K562 (cell line): ENCODE data around the gene NECTIN4. TPM values are rescaled to one million over a fixed set of nuclear protein-coding genes. Genes with fewer than 3 reads are reported as not detected.

Experiments used
- ATF1 ChIP-seq, 2 experiments: fragments of 450-650 bp in 1 of 2; IDR thresholded peaks; 2 replicates each; pipeline ENCODE4 v1.6.1; 2016; ENCODE audit warnings: missing compliant biosample characterization in 1 of 2, missing genetic modification characterization in 1 of 2
- E4F1 ChIP-seq: fragments of 250-450 bp; sonication (Bioruptor Pico); IDR thresholded peaks from 2 replicates; pipeline ENCODE4 v1.5.0; 2021; ENCODE audit warnings: mild to moderate bottlenecking, borderline replicate concordance
- FOSL1 ChIP-seq: fragments of 200-800 bp; sonication (Bioruptor generic); conservative IDR thresholded peaks from 2 replicates; pipeline ENCODE4 v1.6.1; 2016; ENCODE audit warnings: missing genetic modification characterization, missing compliant biosample characterization
- HCFC1 ChIP-seq: IDR thresholded peaks from 2 replicates; pipeline ENCODE4 v1.6.1; 2012; ENCODE audit warnings: low read depth, low read length, improper control_type of control experiment
- RUNX1 ChIP-seq: sonication (generic); IDR thresholded peaks from 2 replicates; pipeline ENCODE4 v1.6.1; 2016; ENCODE audit warnings: antibody characterized with exemption, low read depth
- ZNF766 ChIP-seq: fragments of 200-800 bp; sonication (Bioruptor generic); conservative IDR thresholded peaks from 2 replicates; pipeline ENCODE4 v1.6.1; 2016; ENCODE audit warnings: missing genetic modification characterization, missing compliant biosample characterization
- polyA plus RNA-seq, 8 experiments: library from polyadenylated mRNA; depleted of rRNA in 4 of 8; stranded (reverse) in 5 of 8; unstranded in 3 of 8; fragments of >200 nt; fragmentation: Nextera tagmentation in 2 of 8; fragmentation: Illumina TruSeq in 1 of 8; extraction: Ambion mirVana in 2 of 8; extraction: Trizol in 1 of 8; gene quantifications; 2 replicates each; pipeline versions ENCODE4 v1.2.1 to v1.2.3, GENCODE V29; 2011 to 2014; ENCODE audit warnings: inconsistent platforms in 1 of 8, missing spikeins in 1 of 8
- total RNA-seq, 7 experiments: library from RNA; depleted of rRNA in 6 of 7; stranded (reverse); fragments of >200 nt in 6 of 7; fragmentation: Illumina TruSeq in 2 of 7; extraction: Trizol in 2 of 7; gene quantifications; 2 replicates each; pipeline versions ENCODE4 v1.2.1 to v1.2.3, GENCODE V29; 2011 to 2021; ENCODE audit warnings: low replicate concordance in 1 of 7
- TF ChIP-seq, protein P1 (sequence below): sonication (generic); formaldehyde crosslinking; IDR thresholded peaks from 2 replicates; pipeline ENCODE4 v1.8.0; 2022; ENCODE audit warnings: mild to moderate bottlenecking, missing genetic modification reagents
- TF ChIP-seq, protein P2 (sequence below): fragments of 450-650 bp; IDR thresholded peaks from 2 replicates; pipeline ENCODE4 v1.6.1; 2016
- TF ChIP-seq, protein P3 (sequence below): sonication (generic); formaldehyde crosslinking; IDR thresholded peaks from 2 replicates; pipeline ENCODE4 v1.8.1; 2023; ENCODE audit warnings: missing genetic modification reagents, mild to moderate bottlenecking, borderline replicate concordance
- TF ChIP-seq, protein P4 (sequence below): fragments of 200-800 bp; sonication (Bioruptor generic); IDR thresholded peaks from 2 replicates; pipeline ENCODE4 v1.6.1; 2017; ENCODE audit warnings: missing genetic modification characterization, missing compliant biosample characterization

Gene NECTIN4
- total and polyA plus RNA-seq, 9 of the 15 experiments (the other 6 are each of a cell fraction or from before 2014, with no cell fraction given), result 0.01 to 0.09 TPM; not detected in 7

- TF ChIP-seq, protein P1, sequence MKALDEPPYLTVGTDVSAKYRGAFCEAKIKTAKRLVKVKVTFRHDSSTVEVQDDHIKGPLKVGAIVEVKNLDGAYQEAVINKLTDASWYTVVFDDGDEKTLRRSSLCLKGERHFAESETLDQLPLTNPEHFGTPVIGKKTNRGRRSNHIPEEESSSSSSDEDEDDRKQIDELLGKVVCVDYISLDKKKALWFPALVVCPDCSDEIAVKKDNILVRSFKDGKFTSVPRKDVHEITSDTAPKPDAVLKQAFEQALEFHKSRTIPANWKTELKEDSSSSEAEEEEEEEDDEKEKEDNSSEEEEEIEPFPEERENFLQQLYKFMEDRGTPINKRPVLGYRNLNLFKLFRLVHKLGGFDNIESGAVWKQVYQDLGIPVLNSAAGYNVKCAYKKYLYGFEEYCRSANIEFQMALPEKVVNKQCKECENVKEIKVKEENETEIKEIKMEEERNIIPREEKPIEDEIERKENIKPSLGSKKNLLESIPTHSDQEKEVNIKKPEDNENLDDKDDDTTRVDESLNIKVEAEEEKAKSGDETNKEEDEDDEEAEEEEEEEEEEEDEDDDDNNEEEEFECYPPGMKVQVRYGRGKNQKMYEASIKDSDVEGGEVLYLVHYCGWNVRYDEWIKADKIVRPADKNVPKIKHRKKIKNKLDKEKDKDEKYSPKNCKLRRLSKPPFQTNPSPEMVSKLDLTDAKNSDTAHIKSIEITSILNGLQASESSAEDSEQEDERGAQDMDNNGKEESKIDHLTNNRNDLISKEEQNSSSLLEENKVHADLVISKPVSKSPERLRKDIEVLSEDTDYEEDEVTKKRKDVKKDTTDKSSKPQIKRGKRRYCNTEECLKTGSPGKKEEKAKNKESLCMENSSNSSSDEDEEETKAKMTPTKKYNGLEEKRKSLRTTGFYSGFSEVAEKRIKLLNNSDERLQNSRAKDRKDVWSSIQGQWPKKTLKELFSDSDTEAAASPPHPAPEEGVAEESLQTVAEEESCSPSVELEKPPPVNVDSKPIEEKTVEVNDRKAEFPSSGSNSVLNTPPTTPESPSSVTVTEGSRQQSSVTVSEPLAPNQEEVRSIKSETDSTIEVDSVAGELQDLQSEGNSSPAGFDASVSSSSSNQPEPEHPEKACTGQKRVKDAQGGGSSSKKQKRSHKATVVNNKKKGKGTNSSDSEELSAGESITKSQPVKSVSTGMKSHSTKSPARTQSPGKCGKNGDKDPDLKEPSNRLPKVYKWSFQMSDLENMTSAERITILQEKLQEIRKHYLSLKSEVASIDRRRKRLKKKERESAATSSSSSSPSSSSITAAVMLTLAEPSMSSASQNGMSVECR, result no peak; the same call in none of the 2 replicates
- TF ChIP-seq E4F1 (CRISPR knock-in tag) (peak; percentile 68; the same call in 1 of the 2 replicates), HCFC1 (peak; percentile 96), ATF1 (CRISPR knock-in tag; IDR thresholded peaks at IDR 0.05) (no peak), ATF1 (tag; IDR thresholded peaks at IDR 0.05) (peak; percentile 79), FOSL1 (tag) (peak; percentile 91), RUNX1 (peak; percentile 90), ZNF766 (CRISPR knock-in tag) (peak; percentile 95)
- TF ChIP-seq, protein P2, sequence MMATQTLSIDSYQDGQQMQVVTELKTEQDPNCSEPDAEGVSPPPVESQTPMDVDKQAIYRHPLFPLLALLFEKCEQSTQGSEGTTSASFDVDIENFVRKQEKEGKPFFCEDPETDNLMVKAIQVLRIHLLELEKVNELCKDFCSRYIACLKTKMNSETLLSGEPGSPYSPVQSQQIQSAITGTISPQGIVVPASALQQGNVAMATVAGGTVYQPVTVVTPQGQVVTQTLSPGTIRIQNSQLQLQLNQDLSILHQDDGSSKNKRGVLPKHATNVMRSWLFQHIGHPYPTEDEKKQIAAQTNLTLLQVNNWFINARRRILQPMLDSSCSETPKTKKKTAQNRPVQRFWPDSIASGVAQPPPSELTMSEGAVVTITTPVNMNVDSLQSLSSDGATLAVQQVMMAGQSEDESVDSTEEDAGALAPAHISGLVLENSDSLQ, result peak; percentile 84
- TF ChIP-seq, protein P3, sequence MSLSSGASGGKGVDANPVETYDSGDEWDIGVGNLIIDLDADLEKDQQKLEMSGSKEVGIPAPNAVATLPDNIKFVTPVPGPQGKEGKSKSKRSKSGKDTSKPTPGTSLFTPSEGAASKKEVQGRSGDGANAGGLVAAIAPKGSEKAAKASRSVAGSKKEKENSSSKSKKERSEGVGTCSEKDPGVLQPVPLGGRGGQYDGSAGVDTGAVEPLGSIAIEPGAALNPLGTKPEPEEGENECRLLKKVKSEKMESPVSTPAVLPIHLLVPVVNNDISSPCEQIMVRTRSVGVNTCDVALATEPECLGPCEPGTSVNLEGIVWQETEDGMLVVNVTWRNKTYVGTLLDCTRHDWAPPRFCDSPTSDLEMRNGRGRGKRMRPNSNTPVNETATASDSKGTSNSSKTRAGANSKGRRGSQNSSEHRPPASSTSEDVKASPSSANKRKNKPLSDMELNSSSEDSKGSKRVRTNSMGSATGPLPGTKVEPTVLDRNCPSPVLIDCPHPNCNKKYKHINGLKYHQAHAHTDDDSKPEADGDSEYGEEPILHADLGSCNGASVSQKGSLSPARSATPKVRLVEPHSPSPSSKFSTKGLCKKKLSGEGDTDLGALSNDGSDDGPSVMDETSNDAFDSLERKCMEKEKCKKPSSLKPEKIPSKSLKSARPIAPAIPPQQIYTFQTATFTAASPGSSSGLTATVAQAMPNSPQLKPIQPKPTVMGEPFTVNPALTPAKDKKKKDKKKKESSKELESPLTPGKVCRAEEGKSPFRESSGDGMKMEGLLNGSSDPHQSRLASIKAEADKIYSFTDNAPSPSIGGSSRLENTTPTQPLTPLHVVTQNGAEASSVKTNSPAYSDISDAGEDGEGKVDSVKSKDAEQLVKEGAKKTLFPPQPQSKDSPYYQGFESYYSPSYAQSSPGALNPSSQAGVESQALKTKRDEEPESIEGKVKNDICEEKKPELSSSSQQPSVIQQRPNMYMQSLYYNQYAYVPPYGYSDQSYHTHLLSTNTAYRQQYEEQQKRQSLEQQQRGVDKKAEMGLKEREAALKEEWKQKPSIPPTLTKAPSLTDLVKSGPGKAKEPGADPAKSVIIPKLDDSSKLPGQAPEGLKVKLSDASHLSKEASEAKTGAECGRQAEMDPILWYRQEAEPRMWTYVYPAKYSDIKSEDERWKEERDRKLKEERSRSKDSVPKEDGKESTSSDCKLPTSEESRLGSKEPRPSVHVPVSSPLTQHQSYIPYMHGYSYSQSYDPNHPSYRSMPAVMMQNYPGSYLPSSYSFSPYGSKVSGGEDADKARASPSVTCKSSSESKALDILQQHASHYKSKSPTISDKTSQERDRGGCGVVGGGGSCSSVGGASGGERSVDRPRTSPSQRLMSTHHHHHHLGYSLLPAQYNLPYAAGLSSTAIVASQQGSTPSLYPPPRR, result no peak
- TF ChIP-seq, protein P4, sequence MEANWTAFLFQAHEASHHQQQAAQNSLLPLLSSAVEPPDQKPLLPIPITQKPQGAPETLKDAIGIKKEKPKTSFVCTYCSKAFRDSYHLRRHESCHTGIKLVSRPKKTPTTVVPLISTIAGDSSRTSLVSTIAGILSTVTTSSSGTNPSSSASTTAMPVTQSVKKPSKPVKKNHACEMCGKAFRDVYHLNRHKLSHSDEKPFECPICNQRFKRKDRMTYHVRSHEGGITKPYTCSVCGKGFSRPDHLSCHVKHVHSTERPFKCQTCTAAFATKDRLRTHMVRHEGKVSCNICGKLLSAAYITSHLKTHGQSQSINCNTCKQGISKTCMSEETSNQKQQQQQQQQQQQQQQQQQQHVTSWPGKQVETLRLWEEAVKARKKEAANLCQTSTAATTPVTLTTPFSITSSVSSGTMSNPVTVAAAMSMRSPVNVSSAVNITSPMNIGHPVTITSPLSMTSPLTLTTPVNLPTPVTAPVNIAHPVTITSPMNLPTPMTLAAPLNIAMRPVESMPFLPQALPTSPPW (CRISPR knock-in tag), result peak; percentile 96
Observed at GRCh38 chr1:161132410-161133219, 43.3 kb upstream of the NECTIN4 start, which contains the start of gene DEDD (continued).
